HL-60/S4 treated with retinoic acid at 250 ng/mL for 4 days and 3 days (cell line): Measurements from ENCODE around the gene CHRM4.

Experiments
- in situ Hi-C: fragments of 300-500 bp; cut with MboI; formaldehyde crosslinking; loops from 2 replicates; pipeline ENCODE4 v1.7.0; 2022; ENCODE audit warnings: low sequenced_read_pairs

CHRM4 gene

DNA sequence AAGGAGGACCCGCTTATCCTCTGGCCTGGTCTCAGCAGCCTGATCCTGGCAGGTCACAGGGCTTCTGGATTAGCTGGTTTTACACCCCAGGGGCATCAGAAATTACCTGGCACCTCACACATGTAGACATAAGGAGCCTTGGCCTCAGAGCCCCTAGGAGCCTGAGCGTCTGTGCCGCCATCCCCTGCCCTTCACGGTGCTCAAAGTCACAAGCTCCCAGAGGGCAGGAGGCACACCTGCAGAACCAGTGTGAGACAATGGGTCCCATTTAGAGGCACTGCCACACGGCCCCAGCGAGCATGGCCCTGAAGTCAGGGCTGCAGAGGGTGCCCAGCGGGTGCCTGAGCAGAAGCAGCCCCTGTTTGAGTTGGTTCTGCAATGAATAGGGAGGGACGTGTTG, 40.4 kb downstream of the CHRM4 start:
- in situ Hi-C loops = no loop called here

DNA sequence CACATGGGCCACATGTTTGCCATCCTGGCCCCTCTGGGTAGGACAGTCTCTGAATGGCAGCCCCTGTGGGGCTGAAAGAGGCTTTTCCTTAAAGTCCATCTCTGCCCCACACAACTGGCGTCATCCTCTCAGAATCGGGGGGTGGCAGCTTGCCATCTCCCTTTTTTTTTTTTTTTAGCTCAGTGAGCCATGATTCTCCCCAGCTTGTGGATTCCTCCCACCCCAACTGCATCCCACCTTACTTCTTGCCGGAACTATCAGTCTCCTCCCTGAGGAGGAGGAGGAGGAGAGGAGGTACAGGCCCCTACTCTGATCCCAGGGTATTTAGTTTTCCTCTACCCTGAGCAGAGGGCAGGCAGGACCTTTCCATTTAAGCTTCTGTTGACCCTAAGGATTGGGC, 40.9 kb downstream of the CHRM4 start:
- in situ Hi-C loops = no loop called here

DNA sequence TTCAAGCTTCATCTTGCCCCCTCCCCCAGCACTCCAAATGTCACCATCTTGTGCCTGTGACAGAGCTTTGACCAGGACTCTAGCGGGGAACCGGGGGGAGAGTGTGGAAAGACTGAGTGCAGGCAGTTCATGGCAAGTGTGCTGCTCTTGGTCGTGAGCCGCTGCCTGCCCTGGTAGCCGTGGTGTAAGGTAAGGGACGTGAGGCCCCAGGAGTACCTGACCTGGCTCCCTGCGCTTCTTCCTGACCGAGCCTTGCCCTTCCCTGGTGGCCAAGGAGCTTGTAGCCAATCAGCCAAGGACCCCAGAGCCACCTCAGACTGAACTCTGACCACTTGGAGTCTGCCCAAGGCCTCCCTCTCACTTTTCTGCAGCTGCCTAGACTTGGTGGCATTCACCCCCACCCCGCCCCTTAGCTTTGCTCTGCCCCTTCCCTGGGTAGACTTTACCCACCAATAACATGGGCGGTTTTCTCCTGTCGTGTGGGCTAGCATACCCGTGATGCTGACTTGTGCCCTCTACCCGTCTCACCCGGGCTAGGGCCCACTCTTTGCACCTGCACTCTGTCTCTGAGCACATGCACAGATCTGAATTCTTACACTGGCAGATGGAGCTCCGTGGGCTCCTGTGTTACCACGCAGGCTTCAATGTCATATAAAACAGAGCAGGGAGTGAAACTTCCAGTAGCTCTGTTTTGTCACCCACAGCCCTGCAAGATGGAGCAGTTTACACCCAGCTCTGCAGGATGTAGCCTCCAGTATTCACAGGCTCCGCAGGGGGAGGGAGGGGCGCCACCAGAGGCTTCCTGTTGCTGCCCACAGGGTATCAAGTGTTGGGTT, 42.8 kb downstream of the CHRM4 start:
- in situ Hi-C loops = no loop called here

DNA sequence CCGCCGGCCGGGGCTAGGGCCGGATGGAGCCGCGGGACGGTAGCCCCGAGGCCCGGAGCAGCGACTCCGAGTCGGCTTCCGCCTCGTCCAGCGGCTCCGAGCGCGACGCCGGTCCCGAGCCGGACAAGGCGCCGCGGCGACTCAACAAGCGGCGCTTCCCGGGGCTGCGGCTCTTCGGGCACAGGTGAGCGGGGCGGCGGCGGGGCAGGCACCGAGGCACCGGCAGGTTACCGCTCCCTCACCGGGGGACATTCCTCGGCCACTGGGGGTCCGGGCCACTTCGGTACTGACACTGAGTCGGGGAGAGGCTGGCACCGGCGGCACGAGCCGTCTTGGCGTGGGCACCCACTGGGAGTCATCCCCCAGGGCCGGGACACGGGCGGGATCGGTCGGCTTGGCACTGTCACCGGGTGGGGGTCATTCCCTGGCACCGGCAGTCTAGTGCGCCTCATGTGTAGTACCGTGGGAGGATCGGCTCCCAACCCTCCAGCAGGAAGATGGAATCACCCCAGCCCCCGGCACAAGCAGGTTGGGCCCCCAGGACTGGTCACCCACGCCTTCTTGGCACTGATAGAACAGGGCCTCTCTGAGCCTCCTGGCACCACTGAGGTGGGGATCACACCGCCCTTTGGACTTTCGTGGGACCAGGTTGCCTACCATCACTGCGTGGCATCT, 43.8 kb downstream of the CHRM4 start:
- in situ Hi-C loops = no loop called here

DNA sequence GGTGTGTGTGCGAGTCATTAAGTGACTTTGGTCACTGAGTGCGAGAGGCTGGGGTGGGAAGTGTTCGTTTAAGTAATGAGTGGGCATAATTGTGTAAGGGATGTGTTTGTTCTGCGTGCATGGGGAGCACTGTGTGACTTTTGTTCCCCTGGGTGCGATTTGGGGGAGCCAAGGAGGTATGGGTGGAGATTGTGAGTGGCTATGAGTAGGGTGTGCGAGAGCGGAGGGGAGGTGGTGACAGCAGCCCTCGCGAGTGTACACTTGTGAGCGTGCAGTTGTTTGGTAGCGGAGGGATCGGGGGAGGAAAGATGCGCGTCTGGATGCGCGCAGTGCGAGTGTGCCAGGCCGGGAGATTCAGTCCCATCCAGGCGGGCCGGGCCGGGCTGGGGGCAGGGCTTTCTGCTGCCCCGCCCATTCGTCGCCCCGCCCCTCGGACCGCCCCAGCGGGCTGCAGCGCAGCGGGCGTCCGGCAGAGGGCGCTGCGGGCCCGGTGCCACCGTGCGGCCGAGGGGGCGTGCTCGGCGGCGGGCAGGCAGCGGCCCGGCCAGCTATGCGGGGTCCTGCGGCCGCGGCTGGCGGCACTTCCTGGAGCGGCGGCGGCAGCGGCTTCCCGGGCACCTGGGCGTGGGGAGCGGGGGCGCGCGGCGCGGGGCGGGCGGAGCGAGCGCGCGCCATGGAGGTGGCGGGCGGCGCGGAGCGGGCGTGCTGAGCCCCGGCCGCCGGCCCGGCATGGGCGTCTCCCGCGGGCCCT, 44.5 kb downstream of the CHRM4 start, which contains the start of gene DGKZ:
TSS of gene DGKZ (plus strand) at position 578 of the 751 bp plus-strand sequence. CDS start 197 bp downstream, outside the sequence.
- in situ Hi-C loops = no loop called here

DNA sequence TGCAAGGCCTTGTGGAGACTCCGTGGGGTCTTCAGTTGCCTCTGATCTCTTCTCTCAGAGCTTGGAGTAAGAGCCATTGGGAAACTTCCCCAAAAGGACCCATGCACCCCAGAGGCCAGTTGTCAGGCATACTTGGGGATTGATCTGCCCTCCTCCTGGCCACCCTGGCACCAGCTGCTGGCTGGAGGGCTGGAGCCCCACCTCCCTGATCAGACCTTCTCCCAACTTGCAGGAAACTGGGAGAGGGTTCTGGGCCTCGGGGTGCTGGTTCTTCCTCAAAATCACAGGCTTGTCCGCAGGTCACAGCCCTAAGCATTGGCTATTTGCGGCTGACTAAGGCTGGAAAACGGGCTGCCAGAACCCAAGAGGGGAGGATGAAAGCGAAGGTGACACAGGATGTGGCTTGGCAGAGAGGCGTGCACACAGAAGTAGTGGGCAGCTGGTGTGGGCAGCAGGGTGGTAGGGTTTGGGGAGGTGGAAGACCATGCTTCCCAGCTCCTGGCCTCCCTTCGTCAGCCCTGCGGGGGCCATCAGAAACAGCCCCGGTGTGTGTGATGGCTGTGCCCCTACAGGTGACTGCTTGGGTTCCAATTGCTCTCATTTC, 45.6 kb downstream of the CHRM4 start:
- in situ Hi-C loops = no loop called here

DNA sequence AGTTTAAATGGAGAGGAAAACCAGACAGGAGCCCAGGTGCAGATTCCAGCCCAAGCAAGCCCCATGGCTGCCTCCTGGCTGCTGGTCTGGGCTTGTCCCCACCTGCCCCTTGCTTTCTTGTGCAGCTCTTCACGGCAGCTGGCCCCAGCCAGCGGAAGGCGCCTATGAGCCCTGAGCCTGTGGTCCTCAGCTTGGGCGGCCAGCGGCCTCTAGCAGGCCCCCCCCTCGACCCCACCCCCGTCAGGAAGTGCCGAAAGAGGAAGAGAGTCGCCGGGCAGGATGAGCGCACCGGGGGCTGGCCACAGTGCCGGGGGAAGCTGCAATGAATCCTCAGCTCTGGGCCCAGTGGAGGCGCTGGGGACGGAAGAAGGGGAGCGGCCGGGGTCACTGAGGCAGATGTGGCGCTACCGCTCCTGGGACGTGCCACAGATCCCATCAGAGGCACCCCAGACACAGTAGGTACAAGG, 46.4 kb downstream of the CHRM4 start:
- in situ Hi-C loops = no loop called here

DNA sequence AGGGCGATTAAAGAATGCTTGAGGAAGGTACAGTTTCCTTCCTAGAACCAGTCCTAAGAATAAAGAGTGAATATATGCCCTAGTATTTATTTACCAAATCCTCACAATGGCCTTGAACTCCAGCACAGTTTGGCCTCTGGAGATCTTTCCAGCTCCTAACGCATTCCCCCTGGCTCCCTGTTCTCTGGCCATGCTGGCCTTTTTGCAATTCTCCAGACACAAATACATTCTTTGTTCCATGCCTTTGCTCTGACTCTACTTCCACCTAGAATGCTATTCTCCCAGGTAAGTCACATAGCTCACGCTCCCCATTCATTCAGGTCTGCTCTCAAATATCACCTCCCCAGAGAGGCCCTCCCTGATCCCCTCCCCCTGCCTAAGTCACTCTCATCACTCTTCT, 48.1 kb downstream of the CHRM4 start:
- in situ Hi-C loops = no loop called here

DNA sequence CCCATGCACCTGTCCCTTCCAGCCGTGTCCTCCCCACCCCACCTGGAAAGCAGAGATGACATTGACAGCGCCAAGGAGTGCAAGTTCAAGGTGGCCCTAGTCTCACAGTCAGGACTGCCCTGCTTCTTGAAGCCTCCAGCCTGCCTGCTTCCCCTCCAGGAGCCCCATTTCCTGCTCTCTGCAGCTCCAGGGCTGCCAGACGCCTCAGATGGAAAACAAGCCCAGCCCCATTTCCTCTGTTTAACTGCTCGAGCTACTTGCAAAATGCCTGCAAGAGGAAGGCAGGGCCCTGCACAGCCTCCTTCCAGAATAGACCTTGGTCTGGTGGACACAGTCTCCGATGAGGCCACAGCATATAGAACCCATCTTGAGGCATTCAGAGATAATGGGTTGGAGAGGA, 49.3 kb downstream of the CHRM4 start:
- in situ Hi-C loops = no loop called here

DNA sequence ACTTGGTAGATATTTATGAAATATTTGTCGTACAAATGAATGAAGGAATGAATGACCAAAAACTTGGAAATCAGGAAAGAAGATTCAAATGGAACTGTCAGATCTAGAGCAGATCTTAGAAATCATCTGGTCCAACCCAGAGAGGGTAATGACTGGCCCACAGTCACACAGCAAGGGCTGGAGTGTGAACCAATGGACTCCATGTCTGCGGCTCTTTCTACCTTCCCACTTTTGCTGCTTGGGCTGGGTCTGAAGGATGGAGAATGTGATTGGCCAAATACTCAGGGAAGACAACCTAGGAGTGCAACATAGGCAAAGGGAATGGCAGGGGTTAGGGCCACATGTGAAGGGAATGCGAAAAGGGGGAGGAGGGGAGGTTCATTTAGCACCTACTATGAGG, 50.1 kb downstream of the CHRM4 start:
- in situ Hi-C loops = no loop called here

DNA sequence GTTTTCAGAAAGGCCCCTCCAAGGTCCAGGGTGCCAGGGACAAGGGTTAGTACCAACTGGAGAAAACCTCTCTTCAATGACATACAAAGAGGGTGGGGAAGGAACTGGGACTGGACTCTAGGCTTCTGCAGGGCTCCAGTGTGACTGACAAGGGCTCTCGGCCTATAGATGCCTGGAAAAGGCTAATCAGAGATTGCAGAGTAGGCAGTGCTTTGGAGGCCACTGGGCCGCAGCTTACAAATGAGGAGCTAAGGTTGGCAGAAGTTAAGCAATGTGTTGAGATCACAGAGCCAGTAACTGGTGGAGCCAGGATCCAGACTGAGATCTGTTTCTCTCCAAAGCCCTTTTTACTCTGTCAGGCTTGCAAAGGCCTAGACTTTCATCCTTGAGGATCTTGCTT, 51.8 kb downstream of the CHRM4 start:
- in situ Hi-C loops = no loop called here

DNA sequence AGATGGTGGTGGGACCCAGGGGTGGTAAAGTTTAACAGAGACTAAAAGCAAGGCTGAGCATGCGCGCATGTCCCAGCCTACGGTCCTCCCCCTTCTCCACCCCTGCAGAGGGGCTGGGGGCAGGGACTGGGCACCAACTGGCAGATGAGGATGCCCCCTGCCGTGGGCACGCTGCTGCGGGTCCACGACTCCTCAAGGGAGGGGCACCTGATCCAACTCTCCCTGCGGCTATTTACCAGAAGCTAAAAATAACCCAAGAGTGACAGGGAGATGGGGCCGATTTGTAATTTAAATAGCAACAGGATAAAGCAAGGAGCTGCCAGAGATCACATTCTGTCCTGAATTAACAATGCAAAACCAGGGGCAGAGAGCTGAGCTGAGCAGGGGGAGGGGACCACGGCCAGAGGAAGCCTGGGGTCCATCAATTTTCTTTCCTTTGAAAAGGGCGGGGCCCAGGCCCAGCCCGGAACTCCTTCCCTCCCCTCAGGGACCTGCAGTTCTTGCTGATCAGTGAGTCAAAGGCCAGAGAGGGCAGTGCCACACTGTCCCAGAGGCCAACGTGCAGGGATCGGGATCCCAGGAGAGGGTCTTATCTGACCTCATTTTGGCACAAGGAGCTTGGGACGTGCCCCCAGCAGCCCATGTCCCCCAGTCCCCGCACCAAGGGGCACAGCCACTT, 52.4 kb downstream of the CHRM4 start:
- in situ Hi-C loops = no loop called here

DNA sequence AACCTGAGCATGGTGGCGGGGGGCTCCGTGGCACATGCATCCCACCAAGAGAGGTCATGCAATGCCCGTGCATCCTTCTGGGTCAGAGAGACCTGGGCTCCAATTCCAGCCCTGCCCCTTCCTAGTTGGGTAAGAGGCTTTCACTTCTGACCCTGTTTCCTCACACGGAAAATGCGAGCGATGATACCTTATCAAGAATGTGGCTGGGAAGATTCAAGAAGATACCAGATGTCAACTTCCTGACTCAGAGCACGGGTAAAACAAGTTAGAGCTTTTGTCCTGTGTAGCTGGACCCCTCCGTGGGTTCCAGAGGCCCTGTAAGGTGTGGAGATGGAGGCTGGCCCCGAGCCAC, 53.0 kb downstream of the CHRM4 start:
- in situ Hi-C loops = no loop called here

DNA sequence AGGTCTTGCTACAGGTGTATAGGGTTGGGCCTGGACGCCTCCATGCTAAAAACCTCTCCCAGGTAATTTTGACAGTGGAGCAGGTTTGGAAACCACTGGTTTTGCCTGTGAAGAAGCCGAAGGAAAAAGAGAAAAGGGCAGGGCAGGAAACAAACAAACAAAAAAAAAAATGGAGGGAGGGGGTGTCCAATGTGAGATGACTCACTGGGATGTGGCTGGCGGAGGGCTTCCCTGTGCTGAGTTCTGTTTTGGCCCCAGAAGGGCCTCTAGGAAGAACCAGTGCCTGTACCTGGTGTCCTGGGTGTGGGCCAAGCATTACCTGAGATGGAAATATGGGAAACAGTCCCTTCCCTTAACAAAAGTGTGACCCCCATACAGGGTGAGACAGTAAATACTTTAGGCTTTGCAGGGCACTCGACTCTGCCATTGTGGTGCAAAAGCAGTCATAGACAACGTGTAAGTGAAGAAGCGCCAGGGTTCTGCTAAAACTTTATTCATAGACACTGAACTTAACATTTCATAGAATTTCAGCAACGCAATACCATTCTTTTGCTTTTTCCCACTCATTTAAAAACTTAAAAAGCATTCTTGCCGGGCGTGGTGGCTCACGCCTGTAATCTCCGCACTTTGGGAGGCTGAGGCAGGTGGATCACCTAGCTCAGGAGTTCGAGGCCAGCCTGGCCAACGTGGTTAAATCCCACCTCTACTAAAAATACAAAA, 53.8 kb downstream of the CHRM4 start:
- in situ Hi-C loops = no loop called here

DNA sequence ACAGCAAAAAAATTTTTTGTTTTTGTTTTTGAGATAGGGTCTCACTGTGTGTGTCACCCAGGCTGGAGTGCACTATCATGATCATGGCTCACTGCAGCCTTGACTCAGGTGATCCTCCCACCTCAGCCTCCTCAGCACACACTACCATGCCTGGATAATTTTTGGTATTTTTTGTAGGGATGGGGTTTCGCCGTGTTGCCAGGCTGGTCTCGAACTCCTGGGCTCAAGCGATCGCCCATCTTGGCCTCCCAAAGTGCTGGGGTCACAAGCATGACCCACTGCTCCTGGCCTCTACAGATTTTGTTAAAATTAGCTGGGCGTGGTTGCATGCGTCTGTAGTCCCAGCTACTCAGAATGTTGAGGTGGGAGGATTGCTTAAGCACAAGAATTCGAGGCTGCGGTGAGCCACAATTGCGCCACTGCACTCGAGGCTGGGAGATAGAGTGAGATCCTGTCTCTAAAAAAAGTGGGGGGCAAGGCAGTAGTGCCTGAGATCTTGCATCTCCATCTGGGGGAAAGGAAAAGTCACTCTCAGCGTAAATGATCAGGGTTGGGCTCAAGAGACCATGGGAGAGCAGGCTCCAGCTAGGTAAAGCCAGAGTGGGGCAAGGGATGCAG, 54.9 kb downstream of the CHRM4 start:
- in situ Hi-C loops = no loop called here

DNA sequence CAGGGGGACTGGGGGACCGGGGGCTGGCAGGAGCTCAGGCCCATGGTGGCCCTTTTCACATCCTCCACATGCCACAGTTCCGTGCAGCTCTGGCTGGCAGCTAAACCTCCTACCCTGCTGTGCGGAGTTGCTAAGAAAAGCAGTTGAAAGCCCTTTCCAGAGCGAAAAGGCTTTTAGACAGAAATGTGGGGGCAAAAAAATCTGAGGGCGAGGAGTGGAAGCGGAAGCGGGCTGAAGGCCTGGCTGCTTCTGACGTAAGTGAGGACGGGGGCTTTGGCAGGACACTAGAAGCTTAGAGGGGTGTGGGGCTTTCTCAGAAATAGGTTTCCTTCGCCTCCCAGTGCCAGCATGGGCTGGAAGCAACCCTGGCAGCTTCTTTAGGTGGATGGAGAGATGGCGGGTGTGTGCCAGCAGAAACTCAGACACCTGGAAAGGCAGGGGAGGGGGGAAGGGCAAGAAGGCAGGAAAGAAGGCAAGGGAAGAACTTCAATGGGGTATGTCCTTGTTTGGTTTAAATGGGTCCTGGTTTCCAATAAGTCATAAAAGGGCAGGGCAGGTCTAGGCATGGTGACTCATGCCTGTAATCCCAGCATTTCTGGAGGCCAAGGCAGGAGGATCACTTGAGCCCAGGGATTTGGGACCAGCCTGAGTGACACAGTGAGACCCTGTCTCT, 55.5 kb downstream of the CHRM4 start:
- in situ Hi-C loops = no loop called here

DNA sequence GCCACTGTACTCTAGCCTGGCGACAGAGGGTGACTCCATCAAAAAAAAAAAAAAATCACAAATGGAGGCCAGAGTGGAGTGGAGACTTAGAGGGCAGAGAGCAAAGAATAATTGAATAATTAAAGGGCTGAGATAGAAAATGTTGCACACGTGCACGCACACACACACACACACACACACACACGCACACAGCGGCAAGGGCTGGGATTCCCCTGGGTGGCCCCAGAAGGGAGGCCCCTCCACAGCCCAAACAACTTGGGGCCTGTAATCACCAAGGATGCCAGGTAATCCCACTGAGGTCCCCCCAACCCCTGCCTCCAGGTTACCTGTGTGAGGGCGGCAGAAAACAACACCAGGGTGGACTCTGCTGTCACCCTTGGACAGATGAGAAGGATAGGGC, 56.3 kb downstream of the CHRM4 start:
- in situ Hi-C loops = no loop called here

DNA sequence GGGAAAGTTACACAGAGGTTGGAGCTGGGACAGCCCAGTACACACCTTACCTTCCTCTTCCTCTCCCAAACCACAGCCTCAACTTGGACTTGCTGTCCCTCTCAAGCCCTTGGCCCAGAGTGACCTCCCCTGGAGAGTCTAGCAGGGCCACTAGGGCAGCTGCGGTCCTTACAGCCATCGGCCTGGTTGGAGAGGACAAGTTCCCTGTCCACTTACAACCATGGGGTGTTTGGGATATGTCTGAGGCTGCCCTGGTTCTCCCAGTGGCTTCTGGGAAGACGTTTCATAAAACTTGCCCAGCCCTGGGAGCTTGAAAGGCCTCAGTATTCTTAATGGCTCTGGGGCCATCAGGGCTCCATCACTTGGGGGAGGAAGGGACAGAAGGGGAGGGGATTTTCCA, 57.4 kb downstream of the CHRM4 start:
- in situ Hi-C loops = no loop called here
